Embryonic facial prominence (tissue), 1 donor: ENCODE results near the gene KIF16B.

Experiments
- DNase-seq: peaks from one replicate; pipeline ENCODE4 v3.0.0-alpha.2; 2016; ENCODE audit errors: extremely low spot score

KIF16B gene

DNA sequence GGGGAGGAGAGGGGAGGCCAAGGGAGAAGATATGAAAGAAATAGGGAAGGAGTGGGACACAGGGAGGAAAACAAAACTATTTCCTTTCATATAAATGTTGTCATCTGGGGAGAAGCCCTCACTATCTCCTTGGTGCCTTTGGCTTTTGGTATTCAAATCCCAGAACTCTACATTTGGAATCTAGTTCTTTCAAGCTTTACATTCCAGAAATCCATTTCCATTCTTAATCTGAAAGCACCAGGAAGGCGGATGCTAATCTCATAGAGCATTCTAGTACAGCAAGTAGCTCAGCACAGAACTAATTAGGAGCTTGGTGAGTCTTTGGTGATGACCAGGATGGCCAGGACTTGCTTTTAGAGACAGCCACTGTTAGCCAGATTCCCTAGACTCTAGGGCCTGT is 177.9 kb downstream of the KIF16B start:
- no peak for DNase-seq

DNA sequence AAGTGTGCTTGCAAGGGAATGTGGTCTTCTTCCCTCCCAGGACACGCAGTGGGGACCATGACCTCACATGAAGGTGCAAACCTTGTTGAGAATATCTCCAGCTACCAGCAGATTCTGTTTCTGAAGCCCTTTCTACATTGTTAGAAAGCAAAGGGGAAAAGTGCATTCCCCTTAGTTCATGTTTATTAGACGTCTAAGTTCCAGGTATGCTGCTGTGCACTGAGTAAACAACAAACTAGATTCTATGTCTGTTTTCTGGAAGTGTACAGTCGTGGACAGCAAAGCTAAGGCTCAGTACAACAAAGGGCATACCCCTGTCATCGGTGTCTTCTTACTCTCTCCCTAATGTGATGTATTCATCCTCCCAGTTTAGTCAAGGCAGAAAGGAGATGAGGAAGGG is 178.5 kb downstream of the KIF16B start:
- no peak for DNase-seq

DNA sequence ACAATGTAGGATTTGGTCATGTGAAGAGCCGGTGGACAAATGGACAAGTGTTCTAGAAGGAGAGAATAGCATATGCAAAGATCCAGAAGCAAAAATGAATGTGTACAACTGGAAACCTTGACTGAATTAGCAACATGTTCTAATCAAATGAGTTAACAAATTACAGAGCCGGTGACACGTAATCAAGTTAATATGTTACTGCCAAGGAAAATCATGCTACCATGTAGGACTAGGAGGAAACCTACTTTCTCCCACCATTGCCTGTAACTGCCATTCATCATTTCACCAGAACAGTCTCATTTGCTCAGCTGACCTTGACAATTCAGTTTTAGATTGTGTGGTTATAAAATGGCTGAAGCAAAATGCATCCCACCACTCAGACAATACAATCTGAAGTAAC is 179.4 kb downstream of the KIF16B start:
- no peak for DNase-seq

DNA sequence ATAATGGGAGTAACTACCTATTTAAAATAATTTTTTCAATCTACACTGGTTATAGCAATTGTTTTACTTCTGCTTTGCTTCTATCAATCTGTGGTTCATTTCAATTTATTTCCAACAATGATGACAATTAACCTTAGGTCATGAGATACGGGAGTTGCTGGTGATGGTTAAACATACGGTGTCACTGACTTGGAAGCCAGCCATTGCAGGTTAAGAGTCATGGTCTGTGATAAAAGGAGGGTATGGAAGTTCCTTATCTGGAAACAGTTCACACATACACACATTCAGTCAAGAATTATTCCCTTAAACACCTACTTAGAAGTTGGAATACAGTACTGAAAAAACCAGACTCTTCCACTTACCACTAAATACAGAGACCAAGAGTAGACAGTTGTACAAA is 180.0 kb downstream of the KIF16B start:
- DNase-seq = no peak

DNA sequence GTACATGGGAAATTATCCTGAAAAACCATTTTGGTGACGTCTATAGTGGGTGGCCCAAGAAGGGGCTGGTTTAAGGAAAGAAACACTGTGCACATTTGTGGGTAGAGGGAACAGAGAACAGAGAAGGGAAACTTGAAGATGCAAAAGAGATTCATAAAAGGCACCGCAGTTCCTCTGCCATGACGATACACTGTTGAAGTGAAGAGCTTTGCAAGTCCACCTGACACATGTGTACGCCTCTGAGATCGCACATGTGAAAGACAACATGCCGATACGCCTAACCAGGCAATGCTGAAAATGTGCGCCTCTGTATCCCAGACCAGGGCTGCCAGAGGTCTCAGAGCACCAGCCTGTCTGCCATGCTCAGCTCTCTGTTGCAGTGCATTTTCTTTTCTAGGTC is 180.9 kb downstream of the KIF16B start:
- no peak for DNase-seq

DNA sequence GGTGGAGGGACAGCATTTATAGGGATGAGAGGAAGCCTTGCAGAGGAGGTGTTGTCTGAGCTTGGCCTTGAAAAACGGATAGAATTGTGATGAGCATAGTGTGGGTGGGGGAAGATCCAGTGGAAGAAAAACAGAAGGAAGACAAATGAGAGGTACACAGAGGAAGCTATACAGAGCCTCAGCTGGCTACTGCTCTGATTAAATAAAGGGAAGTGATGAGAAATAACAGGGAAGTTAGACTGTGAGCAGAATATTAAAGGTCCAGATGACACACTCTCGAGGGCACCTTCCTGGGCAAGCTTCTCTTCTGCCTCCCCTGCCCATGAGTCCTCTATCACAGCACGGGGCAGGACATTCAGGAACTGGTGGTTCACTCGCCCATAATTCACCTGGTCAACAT is 182.3 kb downstream of the KIF16B start:
- DNase-seq = no peak

DNA sequence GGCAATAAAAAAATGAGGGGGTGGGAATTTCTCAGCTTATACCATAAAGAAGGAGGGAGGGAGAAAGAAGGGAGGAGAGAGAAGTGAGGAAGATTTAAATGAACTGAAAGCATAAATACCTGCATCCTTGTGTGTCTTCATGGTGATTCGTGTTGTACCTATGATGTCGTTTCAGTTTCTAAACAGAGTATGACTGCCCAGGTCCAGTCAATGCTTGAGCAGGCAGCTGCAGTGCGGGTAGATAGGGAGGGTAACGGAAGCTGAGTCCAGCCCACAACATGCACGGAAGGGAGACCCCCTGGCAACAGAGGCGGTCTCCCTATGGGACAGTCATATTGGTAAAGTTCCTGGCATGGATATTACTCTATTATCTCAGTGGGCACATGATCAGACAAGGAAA is 184.5 kb downstream of the KIF16B start:
- no peak for DNase-seq

DNA sequence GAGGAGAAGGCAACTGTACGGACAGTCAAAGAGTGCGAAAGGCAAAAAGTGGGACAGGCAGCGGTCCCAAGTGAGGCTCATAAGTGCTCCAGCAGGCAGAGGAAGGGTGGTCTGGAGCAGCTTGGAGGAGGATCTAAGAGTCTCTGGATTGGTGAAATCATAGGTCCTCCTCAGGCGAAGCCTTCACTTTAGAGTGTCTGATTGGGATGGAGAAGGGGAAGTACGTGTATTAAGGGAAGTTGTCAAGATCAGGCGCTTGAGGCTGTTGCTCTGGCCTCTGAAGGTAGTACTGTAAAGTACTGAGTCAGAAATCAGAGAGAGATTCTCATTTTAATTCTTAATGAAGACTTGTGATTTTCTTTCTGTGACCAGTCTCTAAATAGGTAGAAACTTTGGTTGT is 185.6 kb downstream of the KIF16B start:
- DNase-seq = no peak

DNA sequence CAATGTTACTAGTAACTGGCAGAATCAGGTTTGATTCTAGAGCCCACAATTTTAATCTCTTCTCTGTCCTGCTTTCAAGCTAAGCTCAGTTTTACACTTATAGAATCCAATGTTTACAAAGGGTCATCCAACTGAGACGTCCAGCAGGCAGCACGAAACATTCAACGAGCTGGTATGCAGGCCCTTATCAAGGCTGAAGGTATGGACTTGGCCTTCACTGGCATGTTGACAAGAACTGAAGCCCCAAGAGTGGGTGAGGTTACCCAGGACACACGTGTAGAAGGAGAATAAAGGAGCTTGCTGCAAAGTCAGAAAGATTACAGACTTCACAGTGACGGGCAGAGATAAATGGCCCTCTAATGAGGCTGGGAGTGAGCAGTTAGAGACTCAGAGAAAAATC is 187.4 kb downstream of the KIF16B start:
- DNase-seq = no peak

DNA sequence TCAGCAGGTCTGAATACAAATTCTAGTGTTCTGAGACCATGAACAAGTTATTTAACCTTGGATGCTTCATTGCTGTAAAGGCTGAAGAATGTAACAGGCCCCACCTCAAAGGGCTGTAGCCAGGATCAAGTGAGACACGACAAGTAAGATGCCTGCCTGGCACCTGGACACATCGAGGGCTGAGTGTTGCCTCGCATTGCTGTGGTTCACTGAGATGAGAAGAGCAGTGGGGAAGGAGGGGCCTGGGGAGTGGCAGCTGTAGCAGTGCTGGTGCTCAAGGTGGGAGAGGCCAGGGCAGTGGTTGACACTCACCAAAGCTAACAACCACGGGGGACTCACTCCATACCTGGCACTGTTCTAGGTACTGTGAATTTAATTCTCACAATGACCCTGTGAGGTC is 187.8 kb downstream of the KIF16B start:
- no peak for DNase-seq

DNA sequence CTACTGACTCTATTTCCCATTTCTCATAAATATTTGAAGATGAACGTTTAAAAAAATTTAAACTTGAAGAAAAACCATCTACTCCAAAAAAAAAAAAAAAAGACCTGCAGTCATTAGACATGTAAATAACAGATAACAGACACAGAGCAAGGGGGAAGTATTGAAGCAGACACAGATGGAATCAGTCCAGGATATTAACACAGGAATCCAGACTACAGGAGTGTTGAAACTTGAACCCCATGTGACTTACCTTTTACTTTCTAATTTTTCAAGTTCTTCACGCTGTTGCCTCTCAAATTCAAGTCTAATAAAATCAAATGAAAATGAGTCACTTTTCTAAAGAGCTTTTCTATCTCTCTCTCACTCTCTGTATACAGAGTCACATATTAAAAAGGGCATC is 191.8 kb downstream of the KIF16B start:
- DNase-seq = no peak

DNA sequence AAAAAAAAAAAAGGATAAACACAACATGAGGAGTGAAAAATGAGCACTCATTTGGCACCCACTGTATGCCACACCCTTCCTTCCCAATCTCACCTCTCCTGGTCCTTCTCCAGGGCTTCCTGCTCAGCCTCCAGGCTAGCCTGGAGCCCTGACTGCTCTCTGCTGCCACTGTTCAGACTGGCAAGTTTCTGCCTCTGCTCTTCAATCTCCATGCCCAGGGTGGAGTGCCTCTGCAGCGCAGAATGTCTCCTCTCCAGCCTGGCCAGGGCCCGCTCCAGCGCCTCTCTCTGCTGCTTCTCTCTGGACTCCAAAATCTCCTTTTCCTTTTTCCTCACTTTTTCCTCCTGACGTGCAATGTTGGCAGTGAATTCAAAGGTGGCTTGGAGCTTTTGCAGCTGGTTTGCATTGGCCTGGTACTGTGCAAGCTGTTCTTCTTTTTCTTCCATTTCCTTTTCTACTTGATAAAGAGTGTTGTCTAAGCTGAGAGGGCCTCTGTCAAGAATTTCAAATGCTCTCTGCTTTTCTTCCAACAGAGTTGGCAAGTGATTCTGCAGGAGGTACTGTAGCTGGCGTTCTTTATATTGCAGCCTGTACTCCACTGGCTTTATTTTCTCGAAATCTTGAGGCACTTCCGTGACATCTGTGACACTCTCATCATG is 194.4 kb downstream of the KIF16B start:
- DNase-seq = no peak

DNA sequence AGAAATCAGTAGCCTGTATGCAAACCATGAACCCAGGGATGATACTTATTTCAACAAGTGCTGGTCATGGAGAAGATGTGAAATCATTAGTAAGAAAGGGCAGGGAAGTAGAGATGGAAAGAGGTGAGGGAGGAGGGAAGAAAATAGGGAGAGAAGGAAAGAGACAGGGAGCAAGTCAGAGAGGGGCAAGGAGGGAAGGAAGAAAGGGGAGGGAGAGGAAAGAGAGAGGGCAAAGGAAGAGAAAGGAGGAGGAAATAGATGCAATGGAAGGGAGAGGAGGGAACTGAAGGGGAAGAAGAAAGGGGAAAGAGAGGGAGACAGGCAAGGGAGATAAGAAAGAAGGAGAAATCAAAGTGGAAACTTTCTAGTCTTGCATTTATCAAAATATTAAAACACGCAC is 195.1 kb downstream of the KIF16B start:
- DNase-seq = no peak

DNA sequence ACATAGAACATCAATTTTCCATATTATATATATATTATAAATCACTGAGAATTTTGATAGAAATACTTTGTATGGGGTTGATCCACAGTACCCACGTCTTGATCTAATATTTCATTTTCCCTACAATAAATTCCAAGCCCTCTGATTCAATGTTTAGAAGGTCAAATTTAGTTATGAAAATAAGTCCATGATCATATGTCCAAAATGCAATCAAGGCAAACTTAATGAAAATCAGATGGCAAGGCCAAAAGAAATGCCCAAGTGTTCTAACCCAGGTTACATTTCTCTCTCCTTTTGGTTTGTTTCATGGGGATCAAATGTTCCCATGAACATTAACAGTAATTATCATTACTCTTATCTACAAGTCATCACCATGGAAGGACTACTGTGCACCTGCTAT is 203.8 kb downstream of the KIF16B start:
- DNase-seq = no peak

DNA sequence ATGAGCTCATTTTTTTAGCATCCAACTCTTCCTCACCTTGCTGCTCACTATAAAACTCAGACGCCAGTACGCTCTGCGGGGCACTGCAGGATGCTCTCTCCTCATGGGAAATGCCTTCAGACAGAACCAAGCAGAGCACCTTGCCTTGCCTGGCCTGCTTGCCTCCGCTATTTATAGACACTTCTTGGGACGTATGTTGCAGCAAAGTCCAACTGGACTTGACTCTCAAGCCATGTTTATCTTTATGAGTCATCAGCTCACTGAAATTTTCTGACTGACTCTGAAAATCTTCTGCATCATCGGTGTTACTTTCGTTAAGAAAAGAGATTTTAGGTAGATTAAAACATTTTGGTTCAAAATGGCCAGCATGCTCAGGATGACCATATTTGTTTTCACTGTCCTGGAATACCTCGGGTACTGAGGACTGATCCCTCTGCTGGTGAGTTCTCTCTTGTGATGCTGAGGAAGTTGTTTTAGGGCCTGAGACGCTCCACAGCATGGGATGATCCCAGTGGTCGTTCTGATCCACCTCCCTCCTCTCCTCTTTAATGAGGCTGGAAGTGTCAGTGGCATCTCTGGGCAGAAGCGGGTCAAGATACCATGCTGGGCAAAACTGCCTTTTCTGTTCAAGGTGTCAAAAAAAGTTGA is 204.5 kb downstream of the KIF16B start:
- no peak for DNase-seq

DNA sequence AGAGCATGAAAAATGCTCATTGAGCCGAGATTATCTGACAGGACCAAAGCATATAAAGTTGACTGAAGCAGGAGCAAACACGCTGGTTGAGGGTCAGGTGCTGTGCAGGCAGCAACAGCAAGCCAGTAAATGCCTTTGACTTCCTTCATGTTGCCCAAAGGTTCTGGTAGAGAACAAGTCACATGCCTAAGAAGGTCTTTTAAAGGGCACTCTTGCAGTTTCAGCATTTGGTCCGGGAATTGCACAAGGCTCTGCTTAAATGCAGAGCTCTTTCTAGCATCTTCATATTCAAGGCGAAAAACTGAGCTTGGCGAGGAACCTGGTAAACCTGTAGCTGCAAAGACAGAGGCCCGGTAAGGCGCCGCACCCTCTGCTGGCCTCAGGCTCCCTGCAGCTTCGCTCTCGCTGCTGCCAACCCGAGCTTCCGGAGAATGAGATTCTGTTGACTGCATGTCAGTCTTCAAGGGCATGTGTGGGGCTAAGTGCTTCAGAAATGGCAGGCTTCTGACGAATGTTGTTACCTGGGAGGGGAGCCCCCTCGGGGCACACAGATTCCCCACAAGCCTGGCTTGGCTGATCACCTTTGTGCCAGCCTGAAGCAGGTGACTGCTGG is 205.2 kb downstream of the KIF16B start:
- no peak for DNase-seq

DNA sequence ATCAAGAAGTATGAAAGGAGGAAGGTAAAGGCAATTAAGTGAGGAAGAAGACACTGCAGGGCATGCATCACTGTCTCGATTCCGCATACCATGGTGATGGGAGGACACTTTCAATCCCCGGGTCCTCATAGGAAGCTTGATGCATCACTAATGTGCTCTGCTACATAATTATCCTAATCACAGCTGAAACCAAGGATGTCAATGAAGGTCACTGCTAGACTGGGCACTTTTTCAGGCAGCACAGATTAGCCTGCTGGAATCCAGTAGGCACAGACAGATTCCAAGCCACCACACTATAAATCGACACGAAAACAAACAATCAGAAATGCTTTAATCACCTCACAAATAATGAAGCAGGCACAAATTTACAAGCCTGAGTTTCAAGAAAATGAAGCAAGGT is 206.7 kb downstream of the KIF16B start:
- DNase-seq = no peak

DNA sequence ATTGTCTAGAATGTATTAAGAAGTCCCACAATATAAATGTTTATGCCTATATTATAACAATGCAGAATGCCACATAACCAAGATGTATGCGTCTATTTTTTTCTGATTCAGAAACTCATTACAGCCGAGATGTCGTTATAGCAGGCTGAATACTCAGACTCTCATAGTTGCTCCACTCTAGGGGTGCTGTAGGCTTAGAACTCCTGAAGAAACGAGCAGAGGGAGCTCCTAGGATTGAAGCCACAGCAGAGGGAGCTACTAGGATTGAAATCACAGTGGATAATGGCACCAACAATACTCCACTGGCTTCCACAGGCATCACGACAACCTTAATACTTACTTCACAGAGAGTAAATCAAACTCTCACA is 208.9 kb downstream of the KIF16B start:
- DNase-seq = no peak

DNA sequence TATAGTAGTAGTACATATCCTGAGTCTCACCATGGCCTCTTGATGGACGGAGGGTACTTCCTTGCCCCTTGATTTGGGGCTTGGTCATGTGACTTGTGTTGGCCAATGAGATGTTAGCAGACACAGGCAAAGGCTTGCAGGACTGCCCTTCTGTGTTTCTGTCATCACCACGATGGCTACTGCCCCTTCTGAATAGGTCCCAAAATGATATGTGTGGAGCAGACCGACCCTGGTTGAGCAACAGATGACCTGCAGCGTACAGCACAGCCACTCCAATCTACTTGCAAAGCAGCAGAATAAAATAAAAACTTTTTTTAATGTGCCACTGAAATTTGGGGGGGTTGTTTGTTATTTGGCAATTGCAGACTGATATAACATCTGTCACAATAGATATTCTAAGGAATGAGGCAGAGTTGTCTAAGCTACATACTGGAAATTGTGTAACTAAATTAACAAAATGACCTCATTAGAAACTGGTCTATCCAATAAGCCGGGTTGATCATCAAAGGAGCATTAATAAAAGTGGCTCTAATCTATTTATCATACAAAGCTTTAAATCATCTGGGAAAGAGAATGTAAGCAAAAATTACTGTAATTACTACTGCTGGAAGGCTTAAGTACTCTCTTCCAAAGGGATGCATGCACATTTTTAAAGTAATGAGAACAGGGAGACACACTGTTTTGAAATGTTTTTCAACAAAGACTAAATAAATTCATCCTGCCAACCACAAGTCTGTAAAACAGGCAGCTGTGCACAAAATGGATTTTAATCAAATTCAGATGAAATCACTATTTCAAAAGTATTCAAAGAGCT is 209.5 kb downstream of the KIF16B start:
- DNase-seq = peak; percentile 18

DNA sequence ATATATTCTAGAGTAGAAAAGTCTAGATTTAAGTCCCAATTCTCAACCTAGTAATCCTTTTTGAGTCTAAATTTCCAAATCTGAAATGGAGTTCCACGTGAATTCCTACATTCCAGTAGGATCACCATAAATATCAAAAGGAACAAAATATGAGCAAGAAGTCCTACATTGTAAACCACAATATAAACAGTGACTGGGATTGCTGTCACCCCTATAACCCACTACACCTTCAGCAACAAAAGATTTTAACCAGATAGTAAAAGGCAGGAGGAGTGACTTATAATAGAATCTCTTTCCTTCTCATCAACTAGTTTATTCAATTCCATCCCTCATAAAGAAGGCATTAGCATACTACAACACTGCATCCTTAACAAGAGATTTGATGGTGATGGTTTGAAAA is 210.6 kb downstream of the KIF16B start:
- DNase-seq = no peak

DNA sequence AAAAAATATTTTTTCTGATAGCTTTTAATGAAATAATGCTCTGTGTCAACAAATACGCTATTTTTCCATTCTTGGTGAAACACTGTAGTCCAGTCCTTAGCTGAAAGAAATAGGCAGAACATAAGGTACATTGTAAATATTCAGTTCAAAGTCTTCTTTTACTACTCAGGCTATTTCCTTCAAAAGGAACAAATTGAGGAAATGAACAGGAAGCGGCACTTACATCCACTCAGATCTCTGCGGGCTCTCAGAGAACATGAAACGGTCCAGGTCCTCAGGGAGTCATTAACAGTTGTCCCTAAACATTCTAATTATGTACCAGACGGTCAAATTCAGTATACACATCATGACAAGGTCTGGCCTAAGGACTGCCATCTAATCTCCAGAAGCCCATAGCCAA is 212.6 kb downstream of the KIF16B start:
- DNase-seq = no peak

DNA sequence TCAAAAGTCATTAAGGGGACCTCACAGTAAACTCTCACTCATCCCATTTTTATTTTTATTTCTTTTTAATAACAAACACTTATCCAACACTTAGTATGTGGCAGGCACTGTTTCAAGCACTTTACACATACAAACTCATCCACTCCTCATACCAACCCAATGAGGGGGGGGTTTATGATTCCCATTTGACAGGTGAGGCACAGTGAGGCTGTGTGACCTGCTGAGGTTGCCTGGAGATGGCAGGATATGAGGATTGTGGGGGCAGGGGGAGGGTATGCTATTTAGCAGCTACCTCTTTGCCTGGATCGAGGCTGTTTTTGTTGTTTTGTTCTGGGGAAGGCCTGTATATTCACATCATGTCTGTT is 219.8 kb downstream of the KIF16B start:
- no peak for DNase-seq
